Activated CD4-positive, alpha-beta T cell treated with anti-CD3 and anti-CD28 coated beads, Interleukin-10, Interleukin-2, amounts not matched to agents 100 ng/mL and 50 ng/mL, durations not matched to agents 16 hours and 8 hours (primary cell): ENCODE results near the gene ARHGAP8.
"Not testable (repeated sequence)": the region's sequence is repeated elsewhere in the genome, so short reads cannot be mapped to it uniquely, and the experiment has no call there.

Experiments used
- DNase-seq: peaks from one replicate; pipeline ENCODE4 v3.0.0-alpha.2; 2020

Gene ARHGAP8

GRCh38 chr22:44890416-44891292 lies 138.3 kb downstream of the ARHGAP8 start:
- no peak for DNase-seq

DNA sequence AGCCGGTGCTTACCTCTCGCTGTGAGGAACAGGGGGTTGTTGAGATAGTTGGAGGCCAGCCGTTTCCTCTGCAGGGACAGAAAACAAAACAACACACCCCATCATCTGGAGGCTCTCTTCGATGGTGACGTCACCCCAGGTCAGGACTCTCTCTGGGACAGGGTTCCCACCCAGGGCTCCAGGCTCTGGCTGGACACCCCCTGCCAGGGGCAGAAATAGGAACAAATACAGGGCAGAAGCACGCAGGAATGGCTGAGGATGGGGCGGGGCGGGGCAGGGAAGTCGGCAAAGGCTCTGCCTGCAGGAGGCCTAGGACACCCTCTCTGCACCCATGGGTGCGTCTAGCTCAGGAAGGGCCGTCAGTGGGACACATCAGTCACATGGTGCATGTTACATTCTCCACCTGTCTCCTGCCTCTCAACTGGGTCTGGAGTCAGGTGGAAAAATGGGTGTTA lies 138.9 kb downstream of the ARHGAP8 start:
- DNase-seq = no peak

DNA sequence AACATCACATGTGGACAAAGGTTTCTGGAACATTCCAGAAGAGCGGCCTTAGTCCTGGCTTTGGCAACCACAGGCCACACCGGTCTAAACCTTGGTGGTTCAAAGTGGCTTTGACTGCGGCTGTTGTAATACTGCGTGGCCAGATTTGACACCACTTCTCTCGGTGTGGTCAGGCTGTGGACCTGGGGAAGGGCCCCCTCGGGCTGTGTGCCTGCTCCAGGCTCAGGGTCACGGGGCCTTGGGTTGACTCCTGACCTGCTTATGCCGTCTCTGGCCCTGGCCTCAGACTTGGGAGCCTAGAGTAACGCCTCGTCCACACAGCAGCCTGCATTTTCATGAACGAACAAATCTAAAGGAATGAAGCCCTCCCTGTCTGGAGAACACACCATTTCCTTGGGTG lies 139.4 kb downstream of the ARHGAP8 start:
- DNase-seq = no peak

DNA sequence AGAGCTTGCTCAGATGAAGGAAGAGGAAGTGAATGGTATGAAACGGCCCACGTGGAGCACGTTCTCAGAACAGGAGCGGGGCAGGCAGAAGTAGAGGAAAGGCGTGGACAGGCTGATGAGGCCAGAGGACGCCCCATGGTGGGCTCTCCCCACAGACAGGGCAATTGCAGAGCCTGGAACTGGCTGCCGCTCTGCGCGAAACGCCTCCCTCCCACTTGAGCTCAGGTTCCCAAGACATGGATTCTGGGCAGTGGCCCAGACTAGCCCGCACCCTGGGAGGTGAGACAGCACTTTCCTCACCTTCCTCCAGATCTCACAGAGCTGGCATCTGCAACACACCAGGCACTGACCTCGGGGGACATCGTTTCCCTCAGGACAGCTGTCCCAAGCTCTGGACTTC lies 139.9 kb downstream of the ARHGAP8 start:
- DNase-seq = no peak

DNA sequence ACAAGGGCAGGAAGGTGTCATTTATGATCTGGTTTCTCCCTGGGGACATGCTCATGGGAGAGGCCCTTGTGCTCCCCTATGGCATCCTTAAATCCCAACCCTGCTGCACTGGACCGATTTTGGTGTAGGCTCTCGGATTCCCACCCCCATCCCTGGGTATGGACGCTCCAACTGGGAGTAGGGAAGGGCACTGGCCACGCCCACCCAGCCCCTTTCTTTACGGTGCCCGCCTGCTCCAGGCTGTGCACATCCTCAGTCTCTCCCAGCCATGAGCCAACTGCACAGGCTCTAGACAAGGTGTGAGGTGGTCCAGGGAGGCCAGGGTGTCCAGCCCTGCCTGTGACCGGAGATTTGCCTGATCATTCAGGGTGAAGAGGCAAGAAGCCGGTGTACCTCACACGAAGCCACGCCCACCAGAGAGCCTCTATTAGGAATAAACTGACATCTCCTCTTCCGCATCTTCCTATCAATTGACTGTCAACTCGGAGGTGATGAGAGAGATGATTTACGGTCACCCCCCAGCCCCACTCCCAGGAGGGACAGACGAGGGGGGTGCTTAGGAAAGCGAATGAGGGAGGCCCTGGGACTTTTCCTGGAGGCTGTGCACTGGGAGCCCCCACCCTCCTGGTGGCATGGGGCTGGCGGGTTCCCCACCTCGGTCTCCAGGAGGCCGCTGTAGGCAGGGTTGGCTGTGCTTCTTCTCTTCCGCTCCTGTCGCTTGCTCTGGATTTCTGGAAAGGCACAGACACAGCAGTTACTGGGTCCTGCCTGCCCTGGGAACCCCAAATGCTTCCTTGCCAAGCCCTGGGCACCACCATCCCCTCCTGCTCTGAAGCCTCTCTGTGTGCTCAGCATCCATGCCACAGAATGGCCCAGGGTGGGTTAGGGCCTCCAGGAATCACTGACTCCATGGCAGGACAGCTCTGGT lies 140.7 kb downstream of the ARHGAP8 start:
- DNase-seq = no peak

GRCh38 chr22:44893731-44894080 lies 141.3 kb downstream of the ARHGAP8 start:
- no peak for DNase-seq

DNA sequence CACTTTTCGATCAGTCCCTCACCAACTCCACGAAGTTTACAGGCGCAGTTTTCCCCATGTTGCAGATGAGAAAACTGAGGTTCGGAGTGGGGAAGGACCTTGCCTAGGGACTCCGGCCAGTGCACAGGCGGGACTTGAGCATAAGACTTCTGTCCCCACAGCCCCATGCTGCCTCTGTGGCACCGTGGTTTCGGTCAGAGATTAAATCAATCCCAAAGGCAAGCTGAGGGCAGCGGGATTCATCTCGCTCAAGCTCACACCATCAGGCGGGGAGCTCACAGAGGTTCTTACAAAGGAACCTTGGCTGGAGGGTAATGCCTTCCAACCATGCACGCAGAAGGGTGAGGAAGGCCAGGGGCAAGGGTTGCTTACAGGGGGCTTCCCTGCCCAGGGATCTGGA lies 141.9 kb downstream of the ARHGAP8 start:
- DNase-seq = no peak

DNA sequence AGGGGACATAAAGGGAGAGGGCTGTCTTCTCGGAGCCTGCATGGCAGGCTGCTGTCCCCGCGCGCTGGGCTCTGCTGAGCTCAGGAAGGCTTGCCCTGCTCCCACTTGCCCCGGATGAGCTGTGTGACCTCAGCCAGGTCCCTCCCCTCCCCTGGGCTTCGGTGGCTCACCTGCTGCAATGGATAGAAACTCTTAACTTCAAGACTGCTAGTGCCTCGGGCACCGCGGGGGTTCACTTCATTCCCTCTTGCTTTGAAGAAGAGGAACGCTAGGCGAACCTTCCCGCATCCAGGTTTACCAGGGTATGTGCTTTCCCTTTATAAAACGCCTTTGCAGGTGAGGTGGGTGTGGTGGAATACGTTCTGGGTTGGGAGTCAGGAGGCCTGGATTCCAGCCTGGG lies 142.4 kb downstream of the ARHGAP8 start:
- DNase-seq = no peak

- no peak for DNase-seq
Observed at GRCh38 chr22:44895296-44896055, 143.1 kb downstream of the ARHGAP8 start.

- DNase-seq = no peak
Observed at GRCh38 chr22:44898236-44898635, 145.9 kb downstream of the ARHGAP8 start.

GRCh38 chr22:44901301-44901700 lies 148.9 kb downstream of the ARHGAP8 start:
- DNase-seq = no peak

DNA sequence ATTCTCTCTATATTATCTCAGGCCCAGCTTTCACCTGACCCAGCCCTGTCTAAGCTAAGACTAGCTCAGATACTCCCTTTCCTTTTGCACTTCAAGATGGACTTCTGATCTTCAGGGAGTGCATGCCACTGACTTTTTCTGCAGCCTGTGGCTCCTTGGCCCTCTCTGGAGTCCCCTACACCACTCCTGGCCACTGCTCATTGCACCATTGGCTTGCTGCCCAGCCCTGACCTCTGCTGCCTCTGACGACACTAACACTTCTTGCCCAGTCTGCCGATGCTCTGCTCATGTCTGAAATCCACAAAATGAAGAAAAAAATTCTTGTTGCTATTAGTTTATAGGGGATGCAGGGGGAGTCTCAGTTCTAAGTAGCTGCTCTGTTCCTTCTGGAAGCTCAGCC lies 150.8 kb downstream of the ARHGAP8 start:
- not testable (repeated sequence) for DNase-seq

GRCh38 chr22:44904492-44905152 lies 152.2 kb downstream of the ARHGAP8 start:
- DNase-seq = not testable (repeated sequence)

GRCh38 chr22:44906248-44906936 lies 154.0 kb downstream of the ARHGAP8 start:
- no peak for DNase-seq

DNA sequence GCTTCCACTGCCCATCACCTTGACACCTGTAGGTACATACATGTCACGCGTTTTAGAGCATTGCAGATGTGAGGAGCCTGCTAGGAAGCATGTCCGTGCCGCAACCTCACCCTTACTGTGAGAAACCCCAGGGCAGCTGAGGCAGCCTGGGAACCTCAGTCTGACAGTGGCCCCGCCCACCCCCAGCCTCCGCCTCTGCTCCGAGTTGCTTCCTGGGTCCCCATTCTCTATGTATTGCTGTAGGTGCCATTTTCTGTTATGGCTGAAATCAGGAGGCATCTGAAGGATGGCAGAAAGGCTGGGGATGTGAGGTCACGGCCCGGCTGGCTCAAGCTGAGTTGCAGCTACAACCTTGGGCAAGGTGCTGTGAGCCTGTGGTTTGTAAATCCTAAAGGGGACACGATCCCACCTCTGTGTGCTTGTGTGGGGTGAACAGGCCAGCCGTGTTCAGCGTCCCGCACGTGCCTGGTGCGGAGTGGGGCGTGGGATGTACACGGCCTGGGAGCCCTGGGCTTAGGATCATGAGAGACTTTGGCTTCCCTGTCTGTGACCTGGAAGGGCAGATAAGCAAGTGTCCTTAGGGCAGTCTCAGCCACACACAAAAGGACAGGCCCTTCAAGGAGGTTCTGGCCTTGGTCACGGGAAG lies 154.7 kb downstream of the ARHGAP8 start:
- DNase-seq = no peak

DNA sequence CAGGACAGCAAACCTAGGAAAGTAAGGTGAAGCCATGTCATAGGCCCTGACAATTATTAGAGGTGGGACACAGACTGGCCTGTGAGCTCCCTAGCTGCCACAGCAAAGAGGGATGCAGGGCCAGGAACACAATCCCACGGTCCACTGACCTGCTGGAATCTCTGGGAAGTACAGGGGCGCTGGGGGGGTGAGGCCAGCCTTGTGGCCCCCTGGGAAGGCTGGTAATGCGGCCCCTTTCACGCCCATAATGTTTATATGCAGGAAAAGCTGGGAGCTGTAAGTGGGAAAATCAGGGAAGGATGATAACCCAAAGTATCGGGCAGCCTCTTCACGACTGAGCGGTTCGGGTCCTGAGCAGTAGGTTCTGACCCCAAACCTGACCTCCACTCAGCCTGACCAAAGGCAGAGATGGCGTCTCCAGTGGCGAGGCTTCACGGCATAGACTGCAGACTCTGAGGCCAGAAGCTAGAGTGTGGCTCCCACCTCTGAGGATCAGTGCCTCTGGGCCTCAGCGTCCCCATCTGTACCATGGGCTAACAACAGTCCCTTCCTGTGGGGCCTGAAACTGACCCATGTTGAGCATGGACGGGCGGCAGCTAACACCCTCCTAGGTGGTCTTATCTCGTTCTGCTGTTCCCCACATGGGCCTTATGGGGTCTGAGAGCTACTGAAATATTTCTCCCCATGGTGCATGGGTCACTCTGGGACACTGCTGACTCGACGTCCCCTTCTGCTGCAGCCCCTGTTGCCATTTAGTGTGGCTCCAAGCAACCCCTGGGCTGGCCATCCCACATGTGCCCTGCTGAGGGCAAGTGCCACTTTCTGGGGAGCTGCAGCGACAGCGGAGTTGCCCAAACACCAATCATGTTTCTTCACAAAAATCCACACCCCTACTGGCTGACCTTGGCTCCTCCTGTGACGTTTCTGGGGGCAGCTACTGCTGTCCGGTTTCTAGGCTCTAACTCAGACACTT lies 155.7 kb downstream of the ARHGAP8 start:
- no peak for DNase-seq

- no peak for DNase-seq
Observed at GRCh38 chr22:44909241-44909640, 156.9 kb downstream of the ARHGAP8 start.
